ENCODE measurements around the gene TRIM17.
"Not testable (repeated sequence)": the region's sequence is repeated elsewhere in the genome, so short reads cannot be mapped to it uniquely, and the experiment has no call there.

The TRIM17 gene

DNA sequence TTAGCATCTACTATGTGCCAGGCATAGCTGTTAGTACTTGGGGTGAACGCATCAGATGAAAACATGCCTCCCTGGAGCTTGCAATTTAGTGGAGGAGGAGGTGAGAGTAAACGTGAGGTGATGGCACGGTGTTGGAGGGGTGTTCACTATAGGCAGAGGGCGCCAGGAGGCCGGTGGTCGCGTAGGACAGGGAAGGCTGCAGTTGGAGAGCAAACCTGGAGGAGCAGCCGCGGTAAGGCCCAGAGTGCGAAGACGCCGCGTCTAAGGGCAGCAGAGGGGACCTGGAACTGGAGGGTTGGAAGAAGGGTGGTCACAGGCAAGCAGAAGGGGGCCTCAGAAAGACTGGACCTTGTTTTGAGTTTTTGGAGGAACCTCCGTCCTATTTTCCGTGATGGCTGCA lies 30.2 kb upstream of the TRIM17 start:
- no peak for DNase-seq

DNA sequence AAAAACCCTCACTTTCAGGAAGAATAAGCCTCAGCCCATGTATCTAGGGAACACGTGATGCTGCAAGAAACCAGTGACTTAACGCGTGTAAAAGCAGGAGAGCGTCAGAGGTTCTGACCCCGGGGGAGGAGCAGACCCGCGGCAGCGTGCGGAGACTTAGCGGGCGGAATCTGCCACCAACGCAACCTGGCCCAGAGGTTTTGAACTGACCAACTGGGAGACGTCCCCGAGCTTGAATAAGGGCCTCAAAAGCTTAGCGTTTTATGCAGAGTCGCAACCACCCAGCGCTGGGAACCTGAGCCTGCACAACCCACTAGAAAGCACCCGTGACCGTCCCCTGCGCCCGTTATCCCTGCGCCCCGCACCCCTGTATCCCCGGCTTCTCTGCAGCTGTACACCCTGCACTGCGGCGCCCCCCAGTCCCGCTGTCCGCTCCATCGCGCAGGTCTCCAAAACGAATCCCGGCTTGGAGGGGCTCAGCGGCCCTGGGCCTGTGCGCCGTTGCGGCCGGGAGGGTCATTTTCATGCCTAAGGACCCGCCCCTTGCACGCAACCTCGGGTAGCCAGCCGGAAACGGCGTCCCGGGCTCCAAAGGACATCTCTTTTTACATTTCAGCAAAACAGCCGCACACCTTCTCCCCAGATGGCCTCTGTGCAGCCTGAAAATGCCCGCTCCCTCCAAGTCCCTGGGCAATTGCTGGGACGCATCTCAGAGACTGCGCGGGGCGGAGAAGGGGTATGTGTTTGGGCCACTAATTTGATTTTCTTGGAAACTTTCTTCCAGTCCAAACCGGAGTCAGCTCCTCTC lies 29.4 kb upstream of the TRIM17 start:
- peak; percentile 72 for DNase-seq

DNA sequence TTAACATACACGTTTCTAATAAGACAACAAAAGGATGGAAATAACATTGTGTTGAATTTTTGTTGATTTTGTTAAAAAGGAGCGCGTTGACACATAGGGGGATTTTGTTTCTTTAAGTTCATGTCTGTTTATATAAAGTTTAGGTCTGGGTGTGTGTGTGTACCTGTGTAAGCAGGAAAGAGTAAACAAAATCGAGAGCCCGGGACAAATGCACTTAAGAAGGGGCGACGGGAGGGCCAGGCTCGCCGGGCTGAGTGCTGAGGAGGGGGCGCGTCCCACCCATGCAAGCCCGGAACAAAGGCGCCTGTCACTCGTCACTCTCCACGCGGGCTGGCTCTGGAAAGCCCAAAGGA lies 28.8 kb upstream of the TRIM17 start:
- no peak for DNase-seq

GRCh38 chr1:228443395-228443794 lies 26.7 kb upstream of the TRIM17 start:
- no peak for DNase-seq

DNA sequence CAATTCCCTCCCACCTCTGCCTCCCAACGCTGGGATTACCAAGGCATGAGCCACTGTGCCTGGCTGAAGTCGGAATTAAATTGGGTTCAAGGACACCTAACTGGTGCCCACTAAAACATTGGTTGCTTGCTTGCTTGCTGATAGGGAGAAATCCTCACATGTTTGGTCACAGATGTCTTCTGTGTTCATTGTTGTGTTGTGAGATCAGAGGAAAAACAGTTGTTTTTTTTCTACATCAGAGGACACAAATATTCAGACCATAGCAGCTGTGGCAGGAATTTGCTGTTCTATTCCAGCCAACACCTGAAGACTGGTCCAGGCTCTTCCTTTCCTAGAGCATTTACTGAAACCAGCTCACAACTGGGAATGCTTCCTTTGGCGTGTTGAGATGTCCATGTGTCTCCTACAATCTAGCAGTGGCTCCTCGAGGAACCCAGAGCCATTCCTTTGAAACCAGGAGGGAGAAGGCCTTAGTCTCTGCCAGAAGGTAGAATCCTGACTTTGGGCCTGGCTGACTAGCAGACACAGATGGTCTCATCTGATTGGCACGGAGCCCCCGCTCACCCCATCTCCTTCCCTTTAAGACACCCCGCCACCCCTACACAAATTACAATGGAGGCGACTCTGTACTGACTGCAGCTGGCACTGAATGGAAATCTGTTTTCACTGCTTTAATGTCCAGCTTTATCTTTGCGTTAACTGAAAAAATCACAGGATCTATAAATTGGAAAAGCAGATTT lies 24.3 kb upstream of the TRIM17 start:
- no peak for DNase-seq

GRCh38 chr1:228438266-228438665 lies 21.6 kb upstream of the TRIM17 start:
- no peak for DNase-seq

- no peak for DNase-seq
Measured at GRCh38 chr1:228437424-228437962, 20.8 kb upstream of the TRIM17 start.

DNA sequence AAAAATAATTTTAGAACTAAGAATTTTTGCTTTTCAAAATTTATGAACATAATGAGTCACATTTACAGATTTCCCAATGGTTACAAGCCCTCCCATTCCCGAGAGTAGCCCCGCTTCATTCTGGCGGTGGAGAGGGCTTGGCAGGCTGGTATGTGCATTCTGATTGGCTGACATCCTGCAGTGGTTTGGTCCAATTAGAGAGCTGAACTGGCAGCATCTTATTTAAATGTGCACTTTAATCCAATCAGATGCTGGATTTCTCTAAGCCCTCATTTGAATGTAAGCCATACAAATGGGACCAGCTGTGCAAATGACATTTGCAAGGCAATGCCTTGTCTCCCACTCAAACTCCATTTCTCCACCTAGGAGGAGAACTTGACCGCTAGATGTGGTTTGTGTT lies 18.0 kb upstream of the TRIM17 start:
- DNase-seq = no peak

DNA sequence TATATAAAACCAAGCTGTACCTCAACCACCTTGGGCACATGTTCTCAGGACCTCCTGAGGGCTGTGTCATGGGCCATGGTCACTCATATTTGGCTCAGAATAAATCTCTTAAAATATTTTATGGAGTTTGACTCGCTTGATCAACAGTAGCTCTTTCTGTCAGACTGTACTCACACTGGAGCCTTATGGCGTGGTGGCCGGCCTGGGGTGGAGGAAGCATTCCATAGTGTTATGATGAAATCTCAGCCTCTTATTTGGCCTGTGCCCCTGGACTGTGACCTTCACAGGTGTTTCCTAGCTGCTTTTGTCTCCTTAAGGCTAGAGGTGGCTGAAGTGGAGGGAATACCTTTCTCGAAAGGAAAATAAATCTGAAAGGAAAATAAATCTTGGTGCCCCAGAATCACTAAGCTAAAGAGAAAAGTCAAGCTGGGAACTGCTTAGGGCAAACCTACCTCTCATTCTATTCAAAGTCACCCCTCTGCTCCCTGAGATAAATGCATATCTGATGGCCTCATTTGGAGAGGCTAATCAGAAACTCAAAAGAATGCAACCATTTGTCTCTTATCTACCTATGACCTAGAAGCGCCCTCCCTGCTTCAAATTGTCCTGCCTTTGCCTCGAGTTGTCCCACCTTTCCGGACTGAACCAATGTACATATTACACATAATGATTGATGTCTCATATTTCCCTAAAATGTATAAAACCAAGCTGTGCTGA lies 16.8 kb upstream of the TRIM17 start:
- not testable (repeated sequence) for DNase-seq

DNA sequence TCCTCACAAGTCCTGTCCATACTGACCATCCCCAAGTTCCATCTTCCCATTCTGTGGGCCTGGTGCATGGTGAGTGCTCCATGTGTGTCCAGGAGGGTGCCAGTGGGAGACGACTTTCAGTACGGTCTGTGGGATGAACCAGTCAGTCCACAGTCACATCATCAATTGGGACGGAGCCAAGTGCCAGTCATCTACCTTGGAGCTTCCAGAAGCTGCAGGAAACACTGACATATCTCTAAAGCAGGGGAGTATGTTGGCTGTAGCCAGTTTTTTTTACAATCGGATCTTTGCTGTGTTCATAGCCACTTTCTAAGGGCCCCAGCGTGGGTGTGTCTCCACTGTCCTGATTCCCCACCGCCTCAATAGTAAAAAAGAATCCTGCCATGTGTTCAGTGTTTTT lies 13.6 kb upstream of the TRIM17 start:
- DNase-seq = no peak

DNA sequence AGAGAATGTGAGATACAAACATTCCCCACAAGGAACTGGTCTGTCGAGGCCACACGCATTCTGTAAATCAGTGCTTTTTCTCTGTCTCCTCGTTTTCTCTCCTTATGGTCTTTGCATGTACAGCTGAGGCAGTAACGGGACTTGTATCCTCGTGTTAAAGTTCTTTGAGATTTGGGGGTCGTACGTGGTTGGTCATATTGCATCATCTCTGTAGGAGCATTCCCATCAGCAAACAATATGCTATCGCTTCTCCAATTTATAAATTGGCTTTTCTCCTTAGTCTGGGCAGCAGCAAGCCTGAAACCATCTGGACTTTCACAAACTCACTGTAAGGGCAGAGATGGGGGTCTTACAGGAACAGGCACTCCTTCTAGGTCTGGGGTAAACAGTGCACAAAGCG lies 13.0 kb upstream of the TRIM17 start:
- no peak for DNase-seq

DNA sequence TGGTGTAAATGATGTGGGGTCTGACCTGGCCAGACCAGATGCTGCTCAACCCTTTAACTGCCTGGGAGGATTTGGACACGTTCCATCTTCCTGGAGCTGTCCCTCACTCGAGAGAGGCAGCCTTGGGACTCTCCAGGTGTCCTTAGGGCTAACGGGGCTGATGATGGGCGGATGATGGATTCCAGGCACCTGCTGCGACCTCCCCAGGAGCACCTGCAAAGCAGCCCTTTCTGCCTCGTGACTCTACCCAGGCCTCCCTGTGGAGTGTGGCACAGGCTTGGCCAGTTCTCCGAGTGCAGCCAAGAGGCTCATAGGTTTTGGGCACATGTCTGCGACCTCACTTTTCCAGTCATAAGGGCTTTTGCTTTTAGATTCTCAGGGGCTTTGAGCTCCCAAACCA lies 12.3 kb upstream of the TRIM17 start:
- no peak for DNase-seq

DNA sequence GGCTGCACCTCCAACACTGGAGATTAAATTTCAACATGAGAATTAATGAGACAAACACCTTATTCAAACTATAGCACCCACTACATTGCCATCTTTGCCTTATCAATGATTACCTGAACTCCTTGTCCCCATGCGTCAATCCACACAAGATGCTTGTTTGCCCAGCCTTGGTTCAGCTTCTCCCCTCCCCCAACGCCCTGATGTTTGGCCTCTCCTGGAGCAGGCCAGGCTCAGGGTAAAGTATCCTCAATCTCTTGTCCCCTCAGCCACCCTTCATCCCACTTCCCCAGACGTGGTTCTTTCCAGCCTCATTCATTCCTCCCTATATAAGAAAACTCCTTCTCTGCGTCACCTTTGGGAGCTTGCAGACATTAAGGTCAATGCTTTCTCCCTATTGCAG lies 11.8 kb upstream of the TRIM17 start:
- no peak for DNase-seq

- no peak for DNase-seq
Measured at GRCh38 chr1:228426518-228427175, 10.0 kb upstream of the TRIM17 start.

DNA sequence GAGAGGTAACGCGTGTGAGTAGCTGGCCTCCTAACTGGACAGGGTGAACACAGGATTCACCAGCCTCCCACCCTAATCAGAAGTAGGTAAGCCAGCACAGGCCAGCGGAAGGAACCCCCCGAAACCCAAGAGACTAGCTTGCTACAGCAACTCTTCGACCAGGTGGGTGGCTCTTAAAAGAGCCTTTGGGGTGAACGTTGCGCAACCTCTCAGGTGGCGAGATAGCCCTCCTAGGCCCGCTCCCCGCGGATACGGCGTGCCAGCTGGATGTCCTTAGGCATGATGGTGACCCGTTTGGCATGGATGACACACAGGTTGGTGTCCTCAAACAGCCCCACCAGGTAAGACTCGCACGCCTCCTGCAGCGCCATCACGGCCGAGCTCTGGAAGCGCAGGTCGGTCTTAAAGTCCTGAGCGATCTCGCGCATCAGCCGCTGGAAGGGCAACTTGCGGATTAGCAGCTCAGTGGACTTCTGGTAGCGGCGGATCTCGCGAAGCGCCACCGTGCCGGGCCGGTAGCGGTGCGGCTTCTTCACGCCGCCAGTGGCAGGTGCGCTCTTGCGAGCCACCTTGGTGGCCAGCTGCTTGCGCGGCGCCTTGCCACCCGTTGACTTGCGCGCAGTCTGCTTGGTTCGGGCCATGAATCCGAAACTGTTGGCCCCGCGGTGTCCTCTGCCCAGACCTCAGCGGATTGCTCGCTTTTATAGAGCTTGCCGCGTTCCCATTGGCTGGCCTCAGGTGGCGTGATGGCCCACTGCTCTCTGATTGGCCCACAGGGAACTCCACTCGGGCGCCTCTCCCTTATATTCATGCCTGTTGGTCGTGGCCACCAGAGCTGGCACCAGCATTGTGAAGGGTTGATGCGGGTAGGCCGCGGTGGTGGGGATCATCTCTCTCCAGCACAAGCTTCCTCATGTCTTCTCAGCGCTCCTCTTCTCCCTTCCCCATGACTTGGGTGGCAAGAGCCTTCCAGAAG lies 8.3 kb upstream of the TRIM17 start:
- DNase-seq = no peak

GRCh38 chr1:228423404-228424053 lies 6.9 kb upstream of the TRIM17 start:
- no peak for DNase-seq

- DNase-seq = no peak
Measured at GRCh38 chr1:228420968-228421826, 4.5 kb upstream of the TRIM17 start.

DNA sequence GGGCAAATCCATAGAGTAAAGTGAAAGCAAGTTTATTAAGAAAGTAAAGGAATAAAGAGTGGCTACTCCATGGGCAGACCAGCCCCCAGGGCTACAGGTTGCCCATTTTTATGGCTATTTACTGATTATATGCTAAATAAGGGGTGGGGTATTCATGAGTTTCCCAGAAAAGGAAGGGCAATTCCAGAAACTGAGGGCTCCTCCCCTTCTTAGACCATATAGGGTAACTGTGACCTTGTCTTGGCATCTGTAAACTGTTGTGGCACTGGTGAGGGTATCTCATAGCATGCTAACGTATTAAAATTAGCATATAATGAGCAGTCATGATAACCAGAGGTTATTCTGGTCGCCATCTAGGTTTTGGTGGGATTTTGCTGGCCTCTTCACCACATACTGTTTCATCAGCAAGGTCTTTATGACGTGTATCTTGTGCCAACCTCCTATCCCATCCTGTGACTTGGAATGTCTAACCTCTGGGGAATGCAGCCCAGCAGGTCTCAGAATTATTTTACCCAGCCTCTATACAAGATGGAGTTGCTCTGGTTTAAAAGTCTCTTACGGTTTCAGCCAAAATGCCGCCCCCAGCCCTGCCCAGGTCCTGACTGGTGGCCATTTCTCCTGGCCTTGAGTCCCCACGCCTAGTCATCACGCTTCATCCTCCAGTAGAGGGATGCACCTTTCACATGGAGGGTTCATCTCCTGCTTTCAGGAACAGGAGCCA lies 982 bp upstream of the TRIM17 start:
- no peak for DNase-seq

- no peak for DNase-seq
Measured at GRCh38 chr1:228417061-228417460, 400 bp upstream of the TRIM17 start.

DNA sequence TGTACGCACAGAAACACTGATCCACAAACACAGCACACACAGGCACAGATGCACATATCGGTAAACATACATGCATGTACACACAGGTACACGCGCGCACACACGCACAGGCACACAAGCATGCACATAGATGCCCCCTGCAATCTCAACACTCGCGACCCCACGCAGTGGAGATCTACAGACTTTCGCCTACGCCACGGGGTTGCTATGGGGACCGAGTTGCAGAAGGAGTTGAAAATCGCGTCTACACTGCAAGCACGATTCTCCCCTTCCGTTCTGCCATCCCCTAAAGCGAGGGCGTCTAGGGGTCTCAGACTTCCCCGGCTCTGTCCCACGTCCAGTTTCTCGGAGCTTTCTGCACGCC lies 826 bp downstream of the TRIM17 start:
- DNase-seq = no peak
